ENCODE results near the gene TSPAN9.

- TF ChIP-seq EZH2 (IDR thresholded peaks at IDR 0.05; ENCODE audit: insufficient read depth, low read length) (no peak), CTCF (IDR thresholded peaks at IDR 0.05; ENCODE audit: insufficient read depth, low read depth, low read length) (no peak)
Measured at GRCh38 chr12:3157581-3158323, 80.6 kb downstream of the TSPAN9 start.
